Measurements from ENCODE around the gene HOXD10.

DNA sequence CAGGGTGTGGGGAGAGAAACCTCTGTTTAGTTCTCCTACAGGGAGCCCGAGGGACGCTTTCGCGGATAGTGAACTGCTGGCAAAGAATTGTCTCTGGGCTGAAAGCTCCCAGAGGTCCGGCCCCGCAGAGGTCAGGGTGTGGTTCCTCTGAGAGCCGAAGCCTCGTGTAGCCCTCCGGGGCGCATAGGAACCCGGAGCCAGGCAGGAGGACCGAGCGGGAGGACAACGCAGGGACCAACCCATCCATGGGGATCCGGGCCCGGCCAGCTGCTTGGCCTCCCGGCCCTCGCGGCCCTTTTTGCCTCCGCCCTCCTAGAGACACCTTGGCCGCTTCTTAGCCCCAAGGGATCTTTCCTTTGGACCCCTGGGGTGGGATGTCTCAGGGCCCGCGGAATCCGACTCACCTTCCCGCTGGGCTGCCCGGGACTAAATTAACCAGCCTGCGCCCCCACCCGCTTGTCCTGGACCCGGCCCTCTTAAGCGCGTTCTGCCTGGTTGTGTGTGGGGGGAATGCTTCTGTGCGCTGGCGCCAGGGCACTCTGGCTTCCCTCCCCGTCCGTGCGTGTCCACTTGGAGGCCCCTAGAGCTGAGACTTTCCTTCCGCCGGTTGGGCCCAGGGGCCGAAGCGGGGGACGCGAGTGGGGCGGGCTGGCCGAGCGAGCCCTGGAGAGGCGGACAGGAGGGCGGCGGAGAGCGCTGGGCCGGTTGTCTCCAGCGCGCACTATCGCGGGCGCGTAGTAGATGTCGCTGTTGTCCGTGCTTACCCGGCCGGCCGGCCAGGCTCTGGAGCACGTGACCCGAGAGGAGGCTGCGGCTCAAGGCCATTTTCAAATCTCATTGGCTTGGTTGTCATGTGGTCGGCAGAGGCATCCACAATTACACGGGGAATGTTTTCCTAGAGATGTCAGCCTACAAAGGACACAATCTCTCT is at the start of gene HOXD10:
- TF ChIP-seq, protein P1, sequence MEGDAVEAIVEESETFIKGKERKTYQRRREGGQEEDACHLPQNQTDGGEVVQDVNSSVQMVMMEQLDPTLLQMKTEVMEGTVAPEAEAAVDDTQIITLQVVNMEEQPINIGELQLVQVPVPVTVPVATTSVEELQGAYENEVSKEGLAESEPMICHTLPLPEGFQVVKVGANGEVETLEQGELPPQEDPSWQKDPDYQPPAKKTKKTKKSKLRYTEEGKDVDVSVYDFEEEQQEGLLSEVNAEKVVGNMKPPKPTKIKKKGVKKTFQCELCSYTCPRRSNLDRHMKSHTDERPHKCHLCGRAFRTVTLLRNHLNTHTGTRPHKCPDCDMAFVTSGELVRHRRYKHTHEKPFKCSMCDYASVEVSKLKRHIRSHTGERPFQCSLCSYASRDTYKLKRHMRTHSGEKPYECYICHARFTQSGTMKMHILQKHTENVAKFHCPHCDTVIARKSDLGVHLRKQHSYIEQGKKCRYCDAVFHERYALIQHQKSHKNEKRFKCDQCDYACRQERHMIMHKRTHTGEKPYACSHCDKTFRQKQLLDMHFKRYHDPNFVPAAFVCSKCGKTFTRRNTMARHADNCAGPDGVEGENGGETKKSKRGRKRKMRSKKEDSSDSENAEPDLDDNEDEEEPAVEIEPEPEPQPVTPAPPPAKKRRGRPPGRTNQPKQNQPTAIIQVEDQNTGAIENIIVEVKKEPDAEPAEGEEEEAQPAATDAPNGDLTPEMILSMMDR (IDR thresholded peaks at IDR 0.05; ENCODE audit: low read depth, low read length), result no peak
- no peak for TF ChIP-seq POLR2A (IDR thresholded peaks at IDR 0.05; ENCODE audit: extremely low read depth, insufficient read length)
- TF ChIP-seq, protein P2, sequence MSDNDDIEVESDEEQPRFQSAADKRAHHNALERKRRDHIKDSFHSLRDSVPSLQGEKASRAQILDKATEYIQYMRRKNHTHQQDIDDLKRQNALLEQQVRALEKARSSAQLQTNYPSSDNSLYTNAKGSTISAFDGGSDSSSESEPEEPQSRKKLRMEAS (IDR thresholded peaks at IDR 0.05; ENCODE audit: low read depth, low read length), result no peak

Measured in NB4 (cell line).